HG03108 (cell line): Measurements from ENCODE around the gene BTBD9.
"Not testable (repeated sequence)": the region's sequence is repeated elsewhere in the genome, so short reads cannot be mapped to it uniquely, and the experiment has no call there.

Source experiments
- ATAC-seq: cut with Tn5 transposase; IDR thresholded peaks from one replicate; pipeline ENCODE4 v1.9.1; 2021; ENCODE audit warnings: moderate library complexity; ENCODE audit not compliant: unreplicated experiment

The BTBD9 gene

GRCh38 chr6:38438097-38438496 lies 201.6 kb downstream of the BTBD9 start:
- ATAC-seq: no peak

GRCh38 chr6:38436726-38437465 lies 202.8 kb downstream of the BTBD9 start:
- no peak for ATAC-seq

GRCh38 chr6:38435330-38435729 lies 204.4 kb downstream of the BTBD9 start:
- ATAC-seq: no peak

GRCh38 chr6:38434051-38434450 lies 205.7 kb downstream of the BTBD9 start:
- ATAC-seq: no peak

- ATAC-seq: no peak
Measured at GRCh38 chr6:38432479-38432878, 207.2 kb downstream of the BTBD9 start.

- no peak for ATAC-seq
Measured at GRCh38 chr6:38432079-38432478, 207.7 kb downstream of the BTBD9 start.

GRCh38 chr6:38429546-38429945 lies 210.2 kb downstream of the BTBD9 start:
- ATAC-seq: no peak

- ATAC-seq: no peak
Measured at GRCh38 chr6:38427492-38428210, 212.1 kb downstream of the BTBD9 start.

- ATAC-seq: not testable (repeated sequence)
Measured at GRCh38 chr6:38425788-38426488, 213.8 kb downstream of the BTBD9 start.

GRCh38 chr6:38423746-38424145 lies 216.0 kb downstream of the BTBD9 start:
- ATAC-seq: no peak

- ATAC-seq: no peak
Measured at GRCh38 chr6:38420207-38420606, 219.5 kb downstream of the BTBD9 start.

GRCh38 chr6:38417521-38417920 lies 222.2 kb downstream of the BTBD9 start:
- no peak for ATAC-seq

- ATAC-seq: no peak
Measured at GRCh38 chr6:38415231-38416005, 224.3 kb downstream of the BTBD9 start.

GRCh38 chr6:38413102-38413800 lies 226.5 kb downstream of the BTBD9 start:
- ATAC-seq: no peak

GRCh38 chr6:38407192-38407591 lies 232.5 kb downstream of the BTBD9 start:
- ATAC-seq: no peak

- ATAC-seq: no peak
Measured at GRCh38 chr6:38406096-38406495, 233.6 kb downstream of the BTBD9 start.

GRCh38 chr6:38404900-38405556 lies 234.7 kb downstream of the BTBD9 start:
- ATAC-seq: no peak

- ATAC-seq: no peak
Measured at GRCh38 chr6:38404355-38404754, 235.4 kb downstream of the BTBD9 start.

- ATAC-seq: no peak
Measured at GRCh38 chr6:38403548-38403947, 236.2 kb downstream of the BTBD9 start.

- no peak for ATAC-seq
Measured at GRCh38 chr6:38400764-38401163, 239.0 kb downstream of the BTBD9 start.
